GM18951 (cell line): ENCODE data around the gene MLF2.
A peak's percentile ranks its signal among the peaks of the same experiment; 100 is the strongest.

ENCODE experiments used
- POLR2A ChIP-seq: IDR thresholded peaks from 4 replicates; pipeline ENCODE4 v1.6.1; 2011; ENCODE audit warnings: mild to moderate bottlenecking; ENCODE audit not compliant: insufficient read length, insufficient read depth; ENCODE audit errors: extremely low read depth
- in situ Hi-C: fragments of 300-500 bp; cut with MboI; formaldehyde crosslinking; loops from one replicate; pipeline ENCODE4 v1.12.0; 2022; ENCODE audit warnings: low sequenced_read_pairs, mixed read lengths, inconsistent platforms; ENCODE audit not compliant: unreplicated experiment

Gene MLF2

GRCh38 chr12:6765634-6766581 lies 13.0 kb upstream of the MLF2 start, which contains the start of gene PTMS:
Gene PTMS, plus strand, starts transcription at chr12:6766363. Its CDS starts 343 bp downstream, at chr12:6766706.
- in situ Hi-C loops, result no loop called here

GRCh38 chr12:6765048-6765633 lies 12.2 kb upstream of the MLF2 start:
- in situ Hi-C loops, result no loop called here
- no peak for TF ChIP-seq POLR2A

More at GRCh38 chr12:6765634-6766581, 13.0 kb upstream of the MLF2 start, which contains the start of gene PTMS:
- TF ChIP-seq POLR2A, result peak; percentile 89

GRCh38 chr12:6764011-6764828 lies 11.3 kb upstream of the MLF2 start:
- in situ Hi-C loops, result no loop called here
- peak; percentile 44 for TF ChIP-seq POLR2A

- no peak for TF ChIP-seq POLR2A
- in situ Hi-C loops, result no loop called here
Observed at GRCh38 chr12:6763380-6763779, 10.4 kb upstream of the MLF2 start.

GRCh38 chr12:6759741-6760140 lies 6.8 kb upstream of the MLF2 start:
- no peak for TF ChIP-seq POLR2A
- in situ Hi-C loops, result no loop called here

GRCh38 chr12:6758506-6759095 lies 5.7 kb upstream of the MLF2 start:
- in situ Hi-C loops, result no loop called here
- TF ChIP-seq POLR2A, result no peak

GRCh38 chr12:6757028-6757690 lies 4.2 kb upstream of the MLF2 start:
- in situ Hi-C loops, result no loop called here
- TF ChIP-seq POLR2A, result no peak

GRCh38 chr12:6754411-6754810 lies 1.5 kb upstream of the MLF2 start:
- TF ChIP-seq POLR2A, result no peak
- in situ Hi-C loops, result no loop called here

GRCh38 chr12:6753772-6754356 lies 923 bp upstream of the MLF2 start:
- in situ Hi-C loops, result no loop called here

GRCh38 chr12:6752167-6752920 lies 597 bp downstream of the MLF2 start:
- in situ Hi-C loops, result no loop called here
- no peak for TF ChIP-seq POLR2A

More at GRCh38 chr12:6753772-6754356, 923 bp upstream of the MLF2 start:
- no peak for TF ChIP-seq POLR2A

- in situ Hi-C loops, result no loop called here
- no peak for TF ChIP-seq POLR2A
Observed at GRCh38 chr12:6751767-6752166, 1.2 kb downstream of the MLF2 start.

- in situ Hi-C loops, result no loop called here
- TF ChIP-seq POLR2A, result no peak
Observed at GRCh38 chr12:6750506-6750905, 2.4 kb downstream of the MLF2 start.

GRCh38 chr12:6748761-6749160 lies 4.2 kb downstream of the MLF2 start:
- in situ Hi-C loops, result no loop called here
- TF ChIP-seq POLR2A, result no peak
